Naive thymus-derived CD4-positive, alpha-beta T cell (primary cell): ENCODE results near the gene SLC25A45. TPM values are rescaled to one million over a fixed set of nuclear protein-coding genes. Genes with fewer than 3 reads are reported as not detected.

Experiments
- ATAC-seq: fragments of 150-1000 bp; cut with Tn5 transposase; 2 replicates; pipeline ENCODE4 v1.10.0; 2021; ENCODE audit warnings: mild to moderate bottlenecking, moderate library complexity
- CTCF ChIA-PET: fragments of 350-600 bp; sonication (Branson Sonifier 250); formaldehyde crosslinking; loops from one replicate; lab custom pipeline; 2021; ENCODE audit warnings: antibody characterized with exemption; lab: Charles Lee
- POLR2A ChIA-PET: fragments of 350-600 bp; sonication (Branson Sonifier 250); formaldehyde crosslinking; loops from one replicate; lab custom pipeline; 2021; ENCODE audit warnings: antibody characterized with exemption, inconsistent platforms; lab: Charles Lee
- DNase-seq, 9 donors: peaks; one replicate each; pipeline versions ENCODE4 v3.0.0 to v3.0.0-alpha.2; 2020 to 2022; ENCODE audit warnings: mixed read lengths in 1 of 9
- H3K27ac ChIP-seq: one replicate; pipeline ENCODE4 v1.7.0; 2013; ENCODE audit warnings: mild to moderate bottlenecking, low read depth, low read length, moderate library complexity
- H3K27me3 ChIP-seq, 2 donors: one replicate each; pipeline ENCODE4 v1.7.0; 2013; ENCODE audit warnings: low read length in 2 of 2, mild to moderate bottlenecking in 2 of 2, moderate library complexity in 2 of 2; ENCODE audit not compliant: control insufficient read depth in 2 of 2, insufficient read depth in 2 of 2
- H3K36me3 ChIP-seq, 3 experiments: 1 replicate in 2 of 3; 2 replicates in 1 of 3; pipeline ENCODE4 v1.7.0; 2013; ENCODE audit warnings: low read length in 3 of 3, mild to moderate bottlenecking in 3 of 3, moderate library complexity in 1 of 3; ENCODE audit not compliant: insufficient read depth in 3 of 3, control insufficient read depth in 2 of 3
- H3K4me1 ChIP-seq, 2 donors: one replicate each; pipeline ENCODE4 v1.7.0; 2013; ENCODE audit warnings: low read length in 2 of 2, mild to moderate bottlenecking in 2 of 2, moderate library complexity in 1 of 2; ENCODE audit not compliant: control insufficient read depth in 2 of 2, insufficient read depth in 2 of 2
- H3K4me3 ChIP-seq: 2 replicates; pipeline ENCODE4 v1.7.0; 2013; ENCODE audit warnings: mild to moderate bottlenecking, low read length
- H3K9me3 ChIP-seq, 3 experiments: 1 replicate in 2 of 3; 2 replicates in 1 of 3; pipeline ENCODE4 v1.7.0; 2013; ENCODE audit warnings: low read length in 3 of 3; ENCODE audit not compliant: control insufficient read depth in 2 of 3
- H3K27ac Mint-ChIP-seq, 9 donors: one replicate each; pipeline ENCODE4 v1.8.0; 2020 to 2022; ENCODE audit warnings: mixed read lengths in 9 of 9, mild to moderate bottlenecking in 8 of 9, moderate library complexity in 5 of 9, inconsistent platforms in 2 of 9
- H3K27me3 Mint-ChIP-seq, 5 donors: one replicate each; pipeline ENCODE4 v1.8.0; 2021 to 2022; ENCODE audit warnings: mixed read lengths in 5 of 5, mild to moderate bottlenecking in 1 of 5
- H3K36me3 Mint-ChIP-seq, 5 donors: one replicate each; pipeline ENCODE4 v1.8.0; 2020 to 2022; ENCODE audit warnings: mixed read lengths in 5 of 5, mild to moderate bottlenecking in 3 of 5, inconsistent platforms in 1 of 5
- H3K4me1 Mint-ChIP-seq, 7 donors: one replicate each; pipeline ENCODE4 v1.8.0; 2020 to 2022; ENCODE audit warnings: mixed read lengths in 7 of 7, mild to moderate bottlenecking in 3 of 7, inconsistent platforms in 1 of 7
- H3K4me3 Mint-ChIP-seq, 10 donors: one replicate each; pipeline ENCODE4 v1.8.0; 2020 to 2022; ENCODE audit warnings: mild to moderate bottlenecking in 10 of 10, mixed read lengths in 10 of 10, moderate library complexity in 6 of 10, inconsistent platforms in 2 of 10
- H3K9me3 Mint-ChIP-seq, 11 donors: one replicate each; pipeline ENCODE4 v1.8.0; 2020 to 2022; ENCODE audit warnings: mixed read lengths in 11 of 11, mild to moderate bottlenecking in 4 of 11, inconsistent platforms in 1 of 11, moderate library complexity in 1 of 11
- intact Hi-C, 2 donors: fragments of 100-400 bp; cut with micrococcal nuclease; formaldehyde crosslinking; loops; one replicate each; pipeline ENCODE4 v1.15.1; 2023
- polyA plus RNA-seq, 2 donors: library from polyadenylated mRNA; unstranded; fragments of 300-500 nt; fragmentation: Illumina TruSeq; gene quantifications; one replicate each; pipeline ENCODE4 v1.2.3, GENCODE V29; 2021
- total RNA-seq, 6 experiments: library from RNA in 5 of 6; stranded (reverse) in 5 of 6; gene quantifications; 1 replicate in 5 of 6; 2 replicates in 1 of 6; pipeline ENCODE4 v1.2.3 and lab custom pipeline; 2021 to 2026

Gene SLC25A45
- 10 to 100 TPM; 20.2 to 90.6 (median 34.1) TPM for total RNA-seq
- polyA plus RNA-seq = 10 to 100 TPM; 12.3 to 21.3 TPM
- total RNA-seq (lab: John Stamatoyannopoulos, UW) = 91.0 reads per million, percentile 83 among the genes with 10 or more reads in this experiment

DNA sequence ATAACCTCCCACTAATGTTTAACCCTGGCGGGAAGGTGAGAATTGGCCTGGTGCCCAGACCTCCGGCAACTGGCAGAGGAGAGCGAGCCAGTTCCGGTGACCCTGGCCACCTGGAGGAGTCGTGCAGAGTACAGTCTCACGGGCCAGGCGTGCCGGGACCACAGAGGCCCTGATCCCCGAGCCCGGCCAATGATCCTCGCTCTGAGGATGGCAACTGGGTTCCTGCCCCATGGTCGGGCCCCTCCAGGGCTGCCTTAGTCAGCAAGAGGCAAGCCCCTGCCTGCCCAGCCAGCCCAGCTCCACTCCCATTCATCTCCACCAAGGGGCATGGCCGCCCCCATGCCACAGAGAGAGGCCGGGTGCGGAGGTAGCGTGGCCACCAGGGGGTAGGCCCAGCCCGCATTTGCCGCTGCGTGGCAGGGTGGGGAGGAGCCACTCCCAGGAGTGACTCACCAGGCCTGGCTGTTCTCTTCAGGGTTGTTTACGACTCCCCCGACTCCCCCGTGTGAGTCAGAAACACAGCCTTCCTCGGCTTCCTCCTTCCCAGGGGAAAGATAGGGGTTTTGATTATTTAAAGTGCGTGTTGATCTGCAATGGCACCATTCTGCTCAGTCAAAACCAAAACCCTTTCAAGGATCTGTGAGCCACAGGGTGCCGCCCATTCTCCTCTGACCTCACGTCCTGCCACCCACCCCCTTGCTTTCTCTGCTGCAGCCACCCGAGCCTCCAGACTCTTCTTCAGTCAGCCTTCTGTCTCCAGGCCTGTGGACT, at the start of gene SLC25A45:
TSS of gene SLC25A45 (minus strand) at position 614 of the 771 bp plus-strand sequence. CDS start 695 bp downstream, outside the sequence.
- peak; percentile 91 for ATAC-seq
- Histone ChIP-seq H3K9me3 (no peaks in the 10 kb centered on the region), H3K27ac (peak within 1 kb of the TSS; percentile 82), H3K27me3 (no peaks in the 10 kb centered on the region), H3K36me3 (peaks cover 0 to 25% (median 0%) of the 10 kb centered on the region in 3 experiments), H3K4me1 (peaks cover 42 to 45% of the 10 kb centered on the region in 2 donors), H3K4me3 (peak within 1 kb of the TSS; percentile 76)
- ChIA-PET CTCF (interaction anchor here (0.6 to 2.7 kb wide), 10 partner anchors 34 to 212 kb away, joined by 3 to 17 read pairs (median 4); partner anchors contain the start of gene NEAT1), POLR2A (interaction anchor here (0.6 to 17.2 kb wide), 19 partner anchors 9 to 539 kb away, joined by 3 to 460 read pairs (median 4); partner anchors contain the start of genes MALAT1 and NEAT1)
- Mint-ChIP-seq H3K36me3 (peaks cover 0 to 3% (median 0%) of the 10 kb centered on the region in 5 donors), H3K27me3 (no peaks in the 10 kb centered on the region), H3K9me3 (peaks cover 0 to 2% (median 0%) of the 10 kb centered on the region in 11 donors), H3K4me1 (peaks cover 31 to 56% (median 46%) of the 10 kb centered on the region in 7 donors), H3K4me3 (peak within 1 kb of the TSS; percentile 82 to 98 (median 93)), H3K27ac (peak within 1 kb of the TSS; percentile 97 to 100 (median 99))
- DNase-seq = peak; percentile 82 to 95 (median 91)
- intact Hi-C loops = loop anchor here (1.0 to 2.0 kb wide), 11 partner anchors 16 to 206 kb away; partner anchors contain the start of gene TIGD3 (in 2 of the 2)

- intact Hi-C loops = no loop called here
- H3K4me3 Mint-ChIP-seq = peak overlapping the region; percentile 51 to 100 (median 70)
- peak overlapping the region; percentile 74 to 100 (median 94) for H3K27ac Mint-ChIP-seq
- ChIA-PET CTCF (interaction anchor here (0.8 to 1.5 kb wide), 5 partner anchors 11 to 80 kb away, joined by 3 to 42 read pairs (median 4); partner anchors contain the start of gene MALAT1), POLR2A (interaction anchor here (0.7 to 1.5 kb wide), 9 partner anchors 10 to 621 kb away, joined by 3 to 61 read pairs (median 9); partner anchors contain the start of genes MALAT1 and NEAT1)
- peak overlapping the region; percentile 98 for H3K27ac ChIP-seq
- H3K4me1 ChIP-seq = peaks cover 61 to 65% of the 10 kb centered on the region in 2 donors
- H3K9me3 Mint-ChIP-seq = no peaks in the 10 kb centered on the region
- H3K9me3 ChIP-seq = no peaks in the 10 kb centered on the region
- peak; percentile 28 for ATAC-seq
- H3K27me3 Mint-ChIP-seq = no peaks in the 10 kb centered on the region
- H3K36me3 ChIP-seq = peaks cover 0 to 18% (median 0%) of the 10 kb centered on the region in 3 experiments
- H3K27me3 ChIP-seq = no peaks in the 10 kb centered on the region
- peak in 8 of 9 donors; percentile 27 to 77 (median 71) for DNase-seq
- peaks cover 0 to 45% (median 11%) of the 10 kb centered on the region in 5 donors for H3K36me3 Mint-ChIP-seq
- H3K4me1 Mint-ChIP-seq = peaks cover 61 to 93% (median 85%) of the 10 kb centered on the region in 7 donors
- H3K4me3 ChIP-seq = no peak overlapping the region
Measured at GRCh38 chr11:65431451-65432099, 49.1 kb upstream of the SLC25A45 start.

GRCh38 chr11:65430406-65431217, 48.2 kb upstream of the SLC25A45 start:
- Histone ChIP-seq H3K9me3 (no peaks in the 10 kb centered on the region), H3K27ac (peak overlapping the region; percentile 98), H3K4me3 (peak overlapping the region; percentile 74), H3K27me3 (no peaks in the 10 kb centered on the region), H3K4me1 (peaks cover 63 to 67% of the 10 kb centered on the region in 2 donors), H3K36me3 (peaks cover 0 to 8% (median 0%) of the 10 kb centered on the region in 3 experiments)
- ChIA-PET POLR2A (interaction anchor here (0.6 to 21.7 kb wide), 14 partner anchors 10 to 169 kb away, joined by 3 to 2591 read pairs (median 4); partner anchors contain the start of genes DPF2, MALAT1, POLA2 and SLC25A45), CTCF (interaction anchor here (0.6 to 1.6 kb wide), 3 partner anchors 9 to 68 kb away, joined by 3 to 19 read pairs (median 3); no protein-coding TSS in a partner anchor)
- Mint-ChIP-seq H3K36me3 (peaks cover 0 to 48% (median 16%) of the 10 kb centered on the region in 5 donors), H3K4me1 (peaks cover 62 to 93% (median 85%) of the 10 kb centered on the region in 7 donors), H3K27me3 (peaks cover 0 to 3% (median 0%) of the 10 kb centered on the region in 5 donors), H3K27ac (peak overlapping the region; percentile 97 to 100 (median 99)), H3K4me3 (peak overlapping the region; percentile 80 to 100 (median 94)), H3K9me3 (no peaks in the 10 kb centered on the region)
- intact Hi-C loops = loop anchor here in 1 of 2 donors (1.0 kb wide), 1 partner anchor 67 kb away; no protein-coding TSS in a partner anchor
- DNase-seq (peak in 8 of 9 donors; percentile 20 to 60 (median 38)), ATAC-seq (no peak)

GRCh38 chr11:65429724-65430405, 47.4 kb upstream of the SLC25A45 start:
- ChIA-PET CTCF (interaction anchor here (0.5 to 1.6 kb wide), 4 partner anchors 9 to 68 kb away, joined by 3 to 19 read pairs (median 3); no protein-coding TSS in a partner anchor), POLR2A (interaction anchor here (0.7 to 21.7 kb wide), 12 partner anchors 11 to 97 kb away, joined by 3 to 2591 read pairs (median 5); partner anchors contain the start of genes DPF2, MALAT1 and SLC25A45)
- DNase-seq = peak in 7 of 9 donors; percentile 42 to 54 (median 48)
- Histone ChIP-seq H3K9me3 (no peaks in the 10 kb centered on the region), H3K4me3 (peak overlapping the region; percentile 74), H3K36me3 (peaks cover 0 to under 1% (median 0%) of the 10 kb centered on the region in 3 experiments), H3K27me3 (no peaks in the 10 kb centered on the region), H3K4me1 (peaks cover 63 to 67% of the 10 kb centered on the region in 2 donors), H3K27ac (peak overlapping the region; percentile 98)
- Mint-ChIP-seq H3K36me3 (peaks cover 0 to 52% (median 17%) of the 10 kb centered on the region in 5 donors), H3K27ac (peak overlapping the region; percentile 97 to 100 (median 99)), H3K9me3 (peaks cover 0 to 4% (median 0%) of the 10 kb centered on the region in 11 donors), H3K4me1 (peaks cover 63 to 86% (median 80%) of the 10 kb centered on the region in 7 donors), H3K27me3 (peaks cover 0 to 8% (median 0%) of the 10 kb centered on the region in 5 donors), H3K4me3 (peak overlapping the region; percentile 80 to 100 (median 94))
- no peak for ATAC-seq
- intact Hi-C loops = loop anchor here in 1 of 2 donors (1.0 to 10.0 kb wide), 2 partner anchors 67 to 655 kb away; partner anchors contain the start of gene SF1
